ENCODE data around the gene C1orf141. TPM values are rescaled to one million over a fixed set of nuclear protein-coding genes. Genes with fewer than 3 reads are reported as not detected.

Gene C1orf141
- total RNA-seq, 2 experiments from 2014 or later: not detected

GRCh38 chr1:67103548-67103947 lies 31.2 kb downstream of the C1orf141 start:
- no peak overlapping the region for H3K4me3 Mint-ChIP-seq
- H3K27ac Mint-ChIP-seq: no peak overlapping the region
- no peak for TF ChIP-seq CTCF (IDR thresholded peaks at IDR 0.05)
- no peaks in the 10 kb centered on the region for H3K9me3 Mint-ChIP-seq
- CTCF ChIA-PET: interaction anchor here (0.6 kb wide), 1 partner anchor 46 kb away, joined by 3 read pairs; no protein-coding TSS in a partner anchor
- POLR2A ChIA-PET: no interaction called here
- peaks cover 1% of the 10 kb centered on the region for H3K27me3 Mint-ChIP-seq
- intact Hi-C loops (cut with micrococcal nuclease): no loop called here
- H3K36me3 Mint-ChIP-seq (ENCODE audit: low read depth): no peaks in the 10 kb centered on the region
- no peak for ATAC-seq
- no peak for DNase-seq
- H3K4me1 Mint-ChIP-seq (ENCODE audit: low read depth): no peaks in the 10 kb centered on the region

GRCh38 chr1:67100833-67101232 lies 33.9 kb downstream of the C1orf141 start:
- intact Hi-C loops (cut with micrococcal nuclease): no loop called here
- ChIA-PET POLR2A (no interaction called here), CTCF (no interaction called here)
- H3K4me1 Mint-ChIP-seq (ENCODE audit: low read depth): no peaks in the 10 kb centered on the region
- no peak for DNase-seq
- H3K27ac Mint-ChIP-seq: no peak overlapping the region
- H3K27me3 Mint-ChIP-seq: peaks cover 1% of the 10 kb centered on the region
- H3K4me3 Mint-ChIP-seq: no peak overlapping the region
- no peaks in the 10 kb centered on the region for H3K9me3 Mint-ChIP-seq
- H3K36me3 Mint-ChIP-seq (ENCODE audit: low read depth): no peaks in the 10 kb centered on the region
- no peak for ATAC-seq
- no peak for TF ChIP-seq CTCF (IDR thresholded peaks at IDR 0.05)

GRCh38 chr1:67097305-67097704 lies 37.5 kb downstream of the C1orf141 start:
- H3K4me1 Mint-ChIP-seq (ENCODE audit: low read depth): no peaks in the 10 kb centered on the region
- H3K9me3 Mint-ChIP-seq: no peaks in the 10 kb centered on the region
- intact Hi-C loops (cut with micrococcal nuclease): no loop called here

GRCh38 chr1:67094191-67094590 lies 40.6 kb downstream of the C1orf141 start:
- Mint-ChIP-seq H3K27ac (no peak overlapping the region), H3K4me1 (ENCODE audit: low read depth) (no peaks in the 10 kb centered on the region), H3K27me3 (no peaks in the 10 kb centered on the region), H3K9me3 (peaks cover 4% of the 10 kb centered on the region), H3K36me3 (ENCODE audit: low read depth) (no peaks in the 10 kb centered on the region), H3K4me3 (no peak overlapping the region)
- CTCF ChIA-PET: no interaction called here
- ATAC-seq: no peak
- intact Hi-C loops (cut with micrococcal nuclease): no loop called here
- DNase-seq: no peak
- POLR2A ChIA-PET: interaction anchor here (1.0 kb wide), 1 partner anchor 40 kb away, joined by 3 read pairs; no protein-coding TSS in a partner anchor
- no peak for TF ChIP-seq CTCF (IDR thresholded peaks at IDR 0.05)

More at GRCh38 chr1:67097305-67097704, 37.5 kb downstream of the C1orf141 start:
- no peak for TF ChIP-seq CTCF (IDR thresholded peaks at IDR 0.05)
- CTCF ChIA-PET: no interaction called here
- no peak for ATAC-seq
- Mint-ChIP-seq H3K4me3 (no peak overlapping the region), H3K27me3 (no peaks in the 10 kb centered on the region), H3K36me3 (ENCODE audit: low read depth) (no peaks in the 10 kb centered on the region), H3K27ac (no peak overlapping the region)
- POLR2A ChIA-PET: no interaction called here
- DNase-seq: no peak

- H3K9me3 Mint-ChIP-seq: peaks cover 4% of the 10 kb centered on the region
- TF ChIP-seq CTCF (IDR thresholded peaks at IDR 0.05): no peak
- H3K36me3 Mint-ChIP-seq (ENCODE audit: low read depth): no peaks in the 10 kb centered on the region
- ATAC-seq (no peak), DNase-seq (no peak)
- no peak overlapping the region for H3K27ac Mint-ChIP-seq
- CTCF ChIA-PET: no interaction called here
- H3K4me1 Mint-ChIP-seq (ENCODE audit: low read depth): no peaks in the 10 kb centered on the region
- H3K27me3 Mint-ChIP-seq: no peaks in the 10 kb centered on the region
- intact Hi-C loops (cut with micrococcal nuclease): no loop called here
- H3K4me3 Mint-ChIP-seq: no peak overlapping the region
- POLR2A ChIA-PET: no interaction called here
Observed at GRCh38 chr1:67089685-67090208, 45.0 kb downstream of the C1orf141 start.
